ENCODE results near the gene CPEB3. TPM values are rescaled to one million over a fixed set of nuclear protein-coding genes. Genes with fewer than 3 reads are reported as not detected.

Gene CPEB3
- total RNA-seq, 4 donors from 2014 or later, result 2.8 to 6.3 (median 6.2) TPM

DNA sequence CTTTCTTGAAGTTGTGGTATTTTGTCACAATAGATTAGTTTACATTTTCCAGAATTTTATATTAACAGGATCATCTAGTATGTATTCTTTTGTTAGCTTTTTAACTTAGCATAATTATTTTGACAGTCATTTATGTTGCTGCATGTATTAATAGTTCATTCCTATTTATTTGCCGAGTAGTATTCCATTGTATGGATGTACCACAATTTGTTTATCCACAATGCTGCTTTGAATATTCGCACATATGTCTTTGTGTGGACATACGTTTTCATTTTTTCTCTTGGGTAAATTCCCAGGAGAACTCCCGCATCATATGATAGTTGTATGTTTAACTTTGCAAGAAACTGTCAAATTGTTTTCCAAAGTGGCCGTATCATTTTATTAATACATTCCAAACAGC, 115.7 kb downstream of the CPEB3 start:
- ATAC-seq (ENCODE audit: low FRiP score) (no peak), DNase-seq (ENCODE audit: low spot score) (no peak)
- TF ChIP-seq, protein P1, sequence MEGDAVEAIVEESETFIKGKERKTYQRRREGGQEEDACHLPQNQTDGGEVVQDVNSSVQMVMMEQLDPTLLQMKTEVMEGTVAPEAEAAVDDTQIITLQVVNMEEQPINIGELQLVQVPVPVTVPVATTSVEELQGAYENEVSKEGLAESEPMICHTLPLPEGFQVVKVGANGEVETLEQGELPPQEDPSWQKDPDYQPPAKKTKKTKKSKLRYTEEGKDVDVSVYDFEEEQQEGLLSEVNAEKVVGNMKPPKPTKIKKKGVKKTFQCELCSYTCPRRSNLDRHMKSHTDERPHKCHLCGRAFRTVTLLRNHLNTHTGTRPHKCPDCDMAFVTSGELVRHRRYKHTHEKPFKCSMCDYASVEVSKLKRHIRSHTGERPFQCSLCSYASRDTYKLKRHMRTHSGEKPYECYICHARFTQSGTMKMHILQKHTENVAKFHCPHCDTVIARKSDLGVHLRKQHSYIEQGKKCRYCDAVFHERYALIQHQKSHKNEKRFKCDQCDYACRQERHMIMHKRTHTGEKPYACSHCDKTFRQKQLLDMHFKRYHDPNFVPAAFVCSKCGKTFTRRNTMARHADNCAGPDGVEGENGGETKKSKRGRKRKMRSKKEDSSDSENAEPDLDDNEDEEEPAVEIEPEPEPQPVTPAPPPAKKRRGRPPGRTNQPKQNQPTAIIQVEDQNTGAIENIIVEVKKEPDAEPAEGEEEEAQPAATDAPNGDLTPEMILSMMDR (IDR thresholded peaks at IDR 0.05), result no peak

GRCh38 chr10:92173996-92174395, 116.9 kb downstream of the CPEB3 start:
- ATAC-seq (ENCODE audit: low FRiP score) (no peak), DNase-seq (ENCODE audit: low spot score) (no peak)
- TF ChIP-seq, protein P1 (IDR thresholded peaks at IDR 0.05), result no peak

- TF ChIP-seq, protein P1 (IDR thresholded peaks at IDR 0.05), result no peak
Observed at GRCh38 chr10:92164036-92164696, 126.7 kb downstream of the CPEB3 start.

DNA sequence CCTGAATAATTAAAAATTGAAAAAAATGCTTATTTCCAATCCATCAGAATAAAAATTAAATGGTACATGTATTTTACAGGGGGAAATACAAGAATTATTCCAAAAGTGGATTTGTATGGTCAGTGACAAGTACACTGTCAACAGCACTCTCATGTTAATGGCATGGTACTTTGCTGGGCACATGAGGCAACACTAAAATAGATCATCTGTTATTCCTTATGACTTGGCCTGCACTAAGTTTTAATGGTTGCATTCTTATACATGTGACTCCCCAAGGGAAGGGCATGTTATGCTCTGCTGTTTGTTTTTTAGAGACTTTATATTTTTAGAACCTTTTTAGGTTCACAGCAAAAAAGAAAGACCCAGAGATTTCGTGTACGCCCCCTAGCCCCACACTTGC, 128.3 kb downstream of the CPEB3 start:
- ATAC-seq (ENCODE audit: low FRiP score), result no peak
- no peak for DNase-seq (ENCODE audit: low spot score)
- TF ChIP-seq, protein P1 (IDR thresholded peaks at IDR 0.05), result no peak

More at GRCh38 chr10:92164036-92164696, 126.7 kb downstream of the CPEB3 start:
- DNase-seq (ENCODE audit: low spot score), result no peak
- no peak for ATAC-seq (ENCODE audit: low FRiP score)

GRCh38 chr10:92156874-92157773, 133.8 kb downstream of the CPEB3 start:
- ATAC-seq (ENCODE audit: low FRiP score), result no peak
- TF ChIP-seq, protein P1 (IDR thresholded peaks at IDR 0.05), result no peak
- no peak for DNase-seq (ENCODE audit: low spot score)

DNA sequence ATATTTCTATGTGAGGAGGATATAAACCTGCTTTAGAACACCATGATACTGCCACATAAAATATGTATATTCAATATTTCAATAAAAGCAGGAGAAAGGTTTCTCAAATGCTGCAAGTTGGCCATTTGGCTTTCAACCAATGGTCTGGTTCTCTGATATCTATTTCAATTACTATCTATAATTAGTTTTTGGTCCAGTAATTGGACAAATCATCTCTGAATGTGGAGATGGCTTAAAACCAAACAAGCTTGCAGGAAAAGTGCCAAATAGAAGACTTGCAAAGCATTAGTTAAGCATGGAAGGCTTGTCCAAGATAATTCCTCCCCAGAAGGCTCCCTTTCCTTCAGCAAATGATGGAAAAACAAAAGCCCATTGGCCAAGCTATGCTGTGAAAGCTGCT, 140.1 kb downstream of the CPEB3 start:
- ATAC-seq (ENCODE audit: low FRiP score) (no peak), DNase-seq (ENCODE audit: low spot score) (no peak)
- TF ChIP-seq, protein P1 (IDR thresholded peaks at IDR 0.05), result no peak
